GM12864 (cell line): ENCODE measurements around the gene MGST1.
"Not testable (repeated sequence)": the region's sequence is repeated elsewhere in the genome, so short reads cannot be mapped to it uniquely, and the experiment has no call there.

Experiments used
- DNase-seq: peaks from one replicate; pipeline ENCODE4 v3.0.0-alpha.2; 2011; ENCODE audit warnings: low read depth
- H3K4me3 ChIP-seq: 2 replicates; pipeline ENCODE4 v1.5.1; 2011; ENCODE audit warnings: mild to moderate bottlenecking, low read depth, low read length, control low read depth
- TF ChIP-seq, protein P1 (sequence below): IDR thresholded peaks from 2 replicates; pipeline ENCODE4 v1.5.1; 2011; ENCODE audit warnings: low read depth, mild to moderate bottlenecking, moderate library complexity, low read length, control low read depth, inconsistent platforms; ENCODE audit errors: missing control alignments

The MGST1 gene

DNA sequence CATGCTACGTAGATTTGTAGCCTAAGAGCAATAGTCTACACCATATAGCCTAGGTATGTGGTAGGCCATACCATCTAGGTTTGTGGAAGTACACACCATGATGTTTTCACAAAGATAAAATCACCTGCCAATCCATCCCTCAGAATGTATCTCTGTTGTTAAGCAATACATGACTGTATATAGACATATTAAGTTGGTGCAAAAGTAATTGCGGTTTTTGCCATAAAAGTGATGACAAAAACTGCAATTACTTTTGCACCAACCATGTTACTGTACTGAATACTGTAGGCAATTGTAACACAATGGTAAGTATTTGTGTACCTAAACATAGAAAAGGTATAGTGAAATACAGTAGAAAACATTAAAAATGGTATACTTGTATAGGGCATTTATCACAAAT lies 40.5 kb downstream of the MGST1 start:
- TF ChIP-seq, protein P1, sequence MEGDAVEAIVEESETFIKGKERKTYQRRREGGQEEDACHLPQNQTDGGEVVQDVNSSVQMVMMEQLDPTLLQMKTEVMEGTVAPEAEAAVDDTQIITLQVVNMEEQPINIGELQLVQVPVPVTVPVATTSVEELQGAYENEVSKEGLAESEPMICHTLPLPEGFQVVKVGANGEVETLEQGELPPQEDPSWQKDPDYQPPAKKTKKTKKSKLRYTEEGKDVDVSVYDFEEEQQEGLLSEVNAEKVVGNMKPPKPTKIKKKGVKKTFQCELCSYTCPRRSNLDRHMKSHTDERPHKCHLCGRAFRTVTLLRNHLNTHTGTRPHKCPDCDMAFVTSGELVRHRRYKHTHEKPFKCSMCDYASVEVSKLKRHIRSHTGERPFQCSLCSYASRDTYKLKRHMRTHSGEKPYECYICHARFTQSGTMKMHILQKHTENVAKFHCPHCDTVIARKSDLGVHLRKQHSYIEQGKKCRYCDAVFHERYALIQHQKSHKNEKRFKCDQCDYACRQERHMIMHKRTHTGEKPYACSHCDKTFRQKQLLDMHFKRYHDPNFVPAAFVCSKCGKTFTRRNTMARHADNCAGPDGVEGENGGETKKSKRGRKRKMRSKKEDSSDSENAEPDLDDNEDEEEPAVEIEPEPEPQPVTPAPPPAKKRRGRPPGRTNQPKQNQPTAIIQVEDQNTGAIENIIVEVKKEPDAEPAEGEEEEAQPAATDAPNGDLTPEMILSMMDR, result no peak
- DNase-seq, result no peak
- H3K4me3 ChIP-seq, result no peak overlapping the region

DNA sequence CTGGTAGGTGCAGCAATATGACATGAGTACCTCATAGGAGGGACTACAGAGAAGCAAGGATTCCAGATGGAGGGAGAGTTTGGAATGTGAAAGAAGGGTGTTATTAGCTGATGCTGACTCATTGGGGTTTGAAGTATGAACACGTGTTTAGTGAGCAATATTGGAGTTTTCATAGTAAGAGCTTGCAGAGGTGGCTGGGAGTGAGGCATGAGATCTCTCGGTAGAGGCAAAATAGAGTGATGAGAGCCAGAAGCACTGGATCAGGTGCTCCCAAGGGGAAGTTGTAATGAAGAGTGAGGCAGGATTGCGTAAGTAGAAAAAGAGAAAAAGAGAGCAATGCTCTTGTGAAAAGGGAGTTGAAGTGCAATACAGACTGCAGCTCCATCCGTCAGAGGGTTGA lies 42.1 kb downstream of the MGST1 start:
- no peak for DNase-seq
- TF ChIP-seq, protein P1, result no peak
- H3K4me3 ChIP-seq, result no peak overlapping the region

DNA sequence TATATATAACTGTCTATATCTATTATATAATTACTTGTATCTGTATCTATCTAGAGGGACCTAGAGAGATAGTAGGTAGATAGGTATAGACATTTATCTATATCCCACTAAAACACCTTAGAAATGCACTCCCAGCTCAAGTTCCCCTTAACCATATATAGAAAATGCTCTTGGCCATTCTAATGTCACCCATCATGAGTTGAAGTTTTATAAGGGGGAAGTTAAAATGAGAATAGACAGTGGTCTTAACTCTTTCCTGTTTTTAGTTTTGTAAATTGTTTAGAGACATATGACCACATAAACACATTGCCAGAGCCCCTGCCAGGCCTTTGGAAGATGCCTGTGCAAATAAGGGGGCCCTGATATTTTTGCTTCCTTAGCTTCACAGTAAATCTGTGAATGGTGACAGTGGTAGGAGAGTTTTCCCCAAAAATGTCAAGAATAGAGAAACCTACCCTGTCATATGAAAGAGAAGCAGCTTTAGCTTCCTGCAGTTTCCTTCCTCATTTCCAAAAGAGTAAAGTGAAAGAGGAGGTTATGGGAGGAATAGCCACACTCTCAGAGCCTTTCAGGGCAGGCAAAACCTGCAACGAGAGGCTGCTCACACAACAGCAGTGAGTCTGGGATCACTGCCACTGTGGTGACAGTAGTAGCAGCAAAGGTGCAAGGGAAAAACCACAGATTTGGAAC lies 45.5 kb downstream of the MGST1 start:
- no peak for DNase-seq
- no peak overlapping the region for H3K4me3 ChIP-seq
- TF ChIP-seq, protein P1, result no peak

DNA sequence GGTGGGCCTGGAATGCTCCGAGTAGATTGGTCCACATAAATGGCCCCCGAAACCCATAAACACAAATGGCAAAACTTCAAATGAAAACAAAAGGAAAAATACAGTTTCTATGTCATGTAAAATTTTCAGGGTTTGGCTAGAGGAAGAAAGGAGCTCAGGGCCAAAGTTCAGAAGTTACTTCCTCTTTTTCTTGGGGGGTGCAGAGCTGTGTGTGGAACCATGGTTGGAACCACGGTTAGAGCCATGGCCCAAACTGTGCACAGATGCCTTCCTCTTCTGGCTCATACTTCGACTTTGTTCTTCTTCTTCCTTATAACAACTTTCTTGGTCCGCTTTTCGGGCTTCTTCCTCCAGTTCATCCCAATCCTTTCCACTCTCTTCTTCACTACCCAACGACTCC lies 51.7 kb downstream of the MGST1 start:
- H3K4me3 ChIP-seq, result no peak overlapping the region
- TF ChIP-seq, protein P1, result no peak
- no peak for DNase-seq

DNA sequence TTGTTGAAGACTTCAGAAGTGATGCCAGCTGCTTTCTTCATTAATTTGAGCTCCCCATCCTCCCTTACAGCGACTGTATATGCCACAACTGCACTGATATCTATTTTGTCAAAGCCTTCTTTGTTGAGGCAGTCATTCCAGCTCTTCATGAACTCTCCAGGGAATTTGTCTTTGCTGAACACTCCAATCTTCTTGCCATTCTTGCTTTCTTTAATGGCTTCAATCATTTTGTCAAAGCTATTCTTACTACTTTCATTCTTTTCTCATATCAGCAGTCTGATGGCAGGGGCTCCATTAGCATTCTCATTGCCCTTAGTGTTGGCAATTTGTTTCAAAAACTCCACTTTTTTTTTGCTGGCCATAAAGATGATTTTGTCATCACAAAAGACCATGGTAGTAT lies 54.4 kb downstream of the MGST1 start:
- not testable (repeated sequence) for DNase-seq

DNA sequence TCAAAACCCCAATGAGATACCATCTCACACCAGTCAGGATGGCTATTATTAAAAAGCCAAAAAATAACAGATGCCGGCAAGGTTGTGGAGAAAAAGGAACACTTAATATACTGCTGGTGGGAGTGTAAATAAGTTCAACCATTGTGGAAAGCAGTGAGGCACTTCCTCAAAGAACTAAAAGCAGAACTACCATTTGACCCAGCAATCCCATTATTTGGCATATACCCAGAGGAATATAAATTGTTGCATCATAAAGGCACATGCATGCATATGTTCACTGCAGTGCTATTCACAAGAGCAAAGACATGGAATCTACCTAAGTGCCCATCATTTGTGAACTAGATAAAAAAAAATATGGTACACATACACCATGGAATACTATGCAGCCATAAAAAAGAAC lies 59.9 kb downstream of the MGST1 start:
- no peak for DNase-seq
- TF ChIP-seq, protein P1, result no peak
- no peak overlapping the region for H3K4me3 ChIP-seq

More for the DNA sequence above, 54.4 kb downstream of the MGST1 start:
- not testable (repeated sequence) for H3K4me3 ChIP-seq
